Hepatocyte (in vitro differentiated cells): ENCODE results near the gene C11orf98.

ENCODE experiments used
- CTCF ChIP-seq: fragments of 200-600 bp; sonication (generic); IDR thresholded peaks from 2 replicates; pipeline ENCODE4 v1.5.1; 2016; ENCODE audit warnings: antibody characterized with exemption, mild to moderate bottlenecking; ENCODE audit not compliant: poor library complexity
- EZH2 ChIP-seq: fragments of 200-600 bp; sonication (generic); IDR thresholded peaks from 2 replicates; pipeline ENCODE4 v1.6.1; 2016; ENCODE audit warnings: antibody characterized with exemption, mild to moderate bottlenecking, borderline replicate concordance

GRCh38 chr11:62665599-62666258, 719 bp upstream of the C11orf98 start:
- no peak for TF ChIP-seq CTCF
- TF ChIP-seq EZH2 = no peak
